CD4-positive, alpha-beta memory T cell (primary cell): ENCODE measurements around the gene TDRD9. TPM values are rescaled to one million over a fixed set of nuclear protein-coding genes. Genes with fewer than 3 reads are reported as not detected.

Experiments
- CTCF ChIA-PET: fragments of 350-600 bp; sonication (Branson Sonifier 250); formaldehyde crosslinking; loops from one replicate; lab custom pipeline; 2021; ENCODE audit warnings: inconsistent platforms; ENCODE audit not compliant: partially characterized antibody; lab: Charles Lee
- POLR2A ChIA-PET: fragments of 350-600 bp; sonication (Branson Sonifier 250); formaldehyde crosslinking; loops from one replicate; lab custom pipeline; 2021; ENCODE audit not compliant: partially characterized antibody; lab: Charles Lee
- DNase-seq, 5 donors: peaks; one replicate each; pipeline versions ENCODE4 v3.0.0 to v3.0.0-alpha.2; 2020 to 2022; ENCODE audit warnings: mixed read lengths in 1 of 5
- H3K27ac ChIP-seq: one replicate; pipeline ENCODE4 v1.7.0; 2013; ENCODE audit warnings: low read depth, low read length
- H3K27me3 ChIP-seq: 2 replicates; pipeline ENCODE4 v1.7.0; 2013; ENCODE audit warnings: mild to moderate bottlenecking, low read length, moderate library complexity; ENCODE audit not compliant: insufficient read depth
- H3K36me3 ChIP-seq: 2 replicates; pipeline ENCODE4 v1.7.0; 2013; ENCODE audit warnings: mild to moderate bottlenecking, low read length, moderate library complexity; ENCODE audit not compliant: insufficient read depth
- H3K4me1 ChIP-seq: 2 replicates; pipeline ENCODE4 v1.7.0; 2013; ENCODE audit warnings: mild to moderate bottlenecking, low read length, moderate library complexity; ENCODE audit not compliant: insufficient read depth
- H3K4me3 ChIP-seq, 2 donors: one replicate each; pipeline ENCODE4 v1.7.0; 2013; ENCODE audit warnings: low read length in 2 of 2, mild to moderate bottlenecking in 1 of 2
- H3K9me3 ChIP-seq, 2 donors: one replicate each; pipeline ENCODE4 v1.7.0; 2013; ENCODE audit warnings: low read length in 2 of 2, control low read depth in 1 of 2; ENCODE audit not compliant: control insufficient read depth in 1 of 2
- H3K27ac Mint-ChIP-seq, 7 donors: one replicate each; pipeline ENCODE4 v1.8.0; 2020 to 2021; ENCODE audit warnings: mixed read lengths in 7 of 7, mild to moderate bottlenecking in 6 of 7, inconsistent platforms in 3 of 7, moderate library complexity in 3 of 7
- H3K27me3 Mint-ChIP-seq, 2 donors: one replicate each; pipeline ENCODE4 v1.8.0; 2020 to 2021; ENCODE audit warnings: mixed read lengths in 2 of 2
- H3K36me3 Mint-ChIP-seq, 2 donors: one replicate each; pipeline ENCODE4 v1.8.0; 2020 to 2021; ENCODE audit warnings: mixed read lengths in 2 of 2, inconsistent platforms in 1 of 2, mild to moderate bottlenecking in 1 of 2
- H3K4me1 Mint-ChIP-seq, 4 donors: one replicate each; pipeline ENCODE4 v1.8.0; 2020 to 2021; ENCODE audit warnings: mixed read lengths in 4 of 4, mild to moderate bottlenecking in 1 of 4
- H3K4me3 Mint-ChIP-seq, 8 donors: one replicate each; pipeline ENCODE4 v1.8.0; 2020 to 2021; ENCODE audit warnings: mixed read lengths in 8 of 8, mild to moderate bottlenecking in 7 of 8, moderate library complexity in 6 of 8, inconsistent platforms in 3 of 8
- H3K9me3 Mint-ChIP-seq, 8 donors: one replicate each; pipeline ENCODE4 v1.8.0; 2020 to 2021; ENCODE audit warnings: mixed read lengths in 8 of 8, mild to moderate bottlenecking in 5 of 8, inconsistent platforms in 3 of 8, moderate library complexity in 1 of 8
- intact Hi-C: fragments of 100-400 bp; cut with micrococcal nuclease; formaldehyde crosslinking; loops from one replicate; pipeline ENCODE4 v1.15.1; 2023
- polyA plus RNA-seq, 2 donors: library from polyadenylated mRNA; unstranded; fragments of 300-500 nt; fragmentation: Illumina TruSeq; gene quantifications; one replicate each; pipeline ENCODE4 v1.2.3, GENCODE V29; 2021
- total RNA-seq, 2 experiments: library from RNA; stranded (reverse); gene quantifications; one replicate each; pipeline ENCODE4 v1.2.3, GENCODE V29; 2021

TDRD9 gene
- total and polyA plus RNA-seq, 4 experiments from 2014 or later: 0.28 to 1.2 (median 0.59) TPM

DNA sequence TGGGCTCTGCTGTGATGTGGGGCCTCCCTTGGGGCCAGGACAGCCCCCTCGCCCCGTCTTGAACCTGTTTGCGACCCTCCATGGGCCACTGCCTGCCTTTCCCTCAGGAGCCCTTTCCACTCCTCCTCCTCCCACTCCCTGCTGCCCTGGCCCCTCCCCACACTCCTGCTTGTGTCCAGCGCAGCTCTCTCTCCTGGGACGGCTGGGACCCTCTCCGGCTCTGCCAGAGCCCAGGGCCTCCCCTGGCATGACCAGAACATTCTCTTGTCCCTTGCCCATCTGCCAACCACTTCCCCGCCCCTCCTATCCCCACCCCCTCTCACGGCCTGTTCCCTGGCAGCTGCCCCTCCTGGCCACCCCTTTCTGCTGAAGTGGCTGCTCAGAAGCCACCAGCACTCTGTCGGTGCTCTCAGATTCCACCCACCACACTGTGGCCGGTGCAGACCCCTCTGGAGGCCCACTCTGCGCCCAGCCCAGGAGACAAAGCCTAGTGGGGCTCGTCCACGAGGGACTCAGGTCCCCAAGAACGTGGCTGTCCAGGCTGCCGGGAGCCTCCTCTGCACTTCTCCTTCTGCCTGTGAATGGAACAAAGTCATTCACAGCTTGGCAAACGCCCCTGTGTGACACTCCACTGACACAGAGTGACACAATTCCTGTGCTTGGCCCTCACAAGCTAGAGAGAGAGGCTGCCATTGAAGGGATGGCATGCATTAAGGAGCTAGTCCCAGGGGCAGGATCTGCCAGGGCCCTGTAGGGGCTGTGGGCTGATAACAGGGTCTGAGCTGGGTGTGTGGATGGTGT lies 158.6 kb downstream of the TDRD9 start:
- Mint-ChIP-seq H3K36me3 (no peaks in the 10 kb centered on the region), H3K27ac (no peak overlapping the region), H3K27me3 (peaks cover 7 to 9% of the 10 kb centered on the region in 2 donors), H3K4me1 (peaks cover 0 to 6% (median 0%) of the 10 kb centered on the region in 4 donors), H3K9me3 (peaks cover 0 to 5% (median 0%) of the 10 kb centered on the region in 8 donors), H3K4me3 (peak overlapping the region in 2 of 8 donors; percentile 31 to 46)
- Histone ChIP-seq H3K36me3 (no peaks in the 10 kb centered on the region), H3K9me3 (no peaks in the 10 kb centered on the region), H3K27me3 (peaks cover 5% of the 10 kb centered on the region), H3K4me1 (no peaks in the 10 kb centered on the region), H3K4me3 (no peak overlapping the region), H3K27ac (no peak overlapping the region)
- DNase-seq: no peak
- POLR2A ChIA-PET: no interaction called here
- intact Hi-C loops: no loop called here
- CTCF ChIA-PET: interaction anchor here (2.5 kb wide), 1 partner anchor 9 kb away, joined by 15 read pairs; no protein-coding TSS in a partner anchor

DNA sequence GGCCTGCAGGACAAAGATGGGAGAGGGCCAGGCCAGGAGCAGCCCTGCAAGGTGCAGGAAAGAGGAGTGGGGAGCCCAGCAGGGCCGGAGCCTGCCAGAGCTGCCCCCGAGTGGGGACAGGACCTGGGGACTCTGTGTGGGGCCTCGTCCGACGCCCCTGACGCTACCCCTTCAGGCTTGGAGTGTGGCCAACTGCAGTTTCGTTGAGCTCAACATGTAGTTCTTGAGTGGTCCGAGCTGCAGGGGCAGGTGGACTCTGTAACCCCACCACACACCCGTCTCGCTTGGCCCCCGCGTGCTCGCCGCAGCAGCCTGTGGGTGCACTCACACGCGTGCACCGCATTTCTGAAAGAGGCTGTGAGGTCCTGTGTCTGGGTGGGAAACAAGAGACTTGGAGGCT lies 159.2 kb downstream of the TDRD9 start:
- H3K27me3 ChIP-seq: peaks cover 5% of the 10 kb centered on the region
- H3K27ac ChIP-seq: no peak overlapping the region
- POLR2A ChIA-PET: no interaction called here
- Mint-ChIP-seq H3K27me3 (peaks cover 7 to 9% of the 10 kb centered on the region in 2 donors), H3K27ac (no peak overlapping the region), H3K36me3 (no peaks in the 10 kb centered on the region), H3K9me3 (peaks cover 0 to 4% (median 0%) of the 10 kb centered on the region in 8 donors), H3K4me3 (peak overlapping the region in 1 of 8 donors; percentile 31), H3K4me1 (peaks cover 0 to 6% (median 0%) of the 10 kb centered on the region in 4 donors)
- no peak overlapping the region for H3K4me3 ChIP-seq
- CTCF ChIA-PET: interaction anchor here (2.5 kb wide), 1 partner anchor 10 kb away, joined by 15 read pairs; no protein-coding TSS in a partner anchor
- H3K4me1 ChIP-seq: no peaks in the 10 kb centered on the region
- H3K36me3 ChIP-seq: no peaks in the 10 kb centered on the region
- no peaks in the 10 kb centered on the region for H3K9me3 ChIP-seq
- DNase-seq: no peak
- intact Hi-C loops: no loop called here

DNA sequence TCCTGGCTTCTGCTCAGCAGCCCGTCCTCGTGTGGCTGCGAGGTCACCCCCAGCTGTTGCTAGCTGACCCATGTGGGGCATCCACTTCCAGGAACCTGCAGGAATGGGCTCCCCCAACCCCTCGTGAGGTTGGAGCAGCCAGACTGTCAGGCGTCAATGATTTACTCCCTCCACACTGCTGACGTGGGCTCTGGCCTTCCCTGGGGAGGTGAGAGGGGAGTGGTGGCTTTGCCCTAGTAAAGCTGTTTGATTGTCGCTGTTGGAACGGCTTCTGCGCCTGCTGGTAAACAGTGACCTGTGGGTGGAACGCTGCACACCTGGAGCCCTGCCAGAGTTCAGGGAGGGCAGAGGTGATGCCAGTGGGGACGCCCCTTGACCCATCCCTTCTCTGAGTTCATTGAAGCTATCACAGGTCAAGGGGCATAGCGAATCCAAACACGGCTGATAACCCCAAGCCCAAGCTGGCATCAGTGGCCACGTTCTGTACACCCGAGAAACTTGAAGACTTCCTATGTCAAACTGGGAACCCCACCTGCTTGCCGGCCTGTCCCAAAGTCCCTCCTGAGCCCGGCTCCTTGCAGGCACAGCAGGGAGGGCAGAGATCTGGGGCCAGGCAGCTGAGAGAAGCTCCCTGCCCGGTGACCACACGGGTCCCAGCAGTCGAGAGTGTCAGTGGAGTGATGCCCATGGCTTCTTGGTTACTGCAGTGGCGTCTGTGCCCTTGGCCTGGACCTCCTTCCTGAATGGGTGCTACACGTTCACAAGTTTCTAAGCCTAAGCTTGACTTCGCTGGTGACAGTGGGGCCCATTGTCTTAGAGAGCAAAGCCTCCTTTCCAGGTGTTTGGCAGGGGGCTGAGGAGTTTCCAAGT lies 160.0 kb downstream of the TDRD9 start:
- intact Hi-C loops: no loop called here
- no peak overlapping the region for H3K27ac Mint-ChIP-seq
- CTCF ChIA-PET: interaction anchor here (2.5 kb wide), 1 partner anchor 11 kb away, joined by 15 read pairs; no protein-coding TSS in a partner anchor

DNA sequence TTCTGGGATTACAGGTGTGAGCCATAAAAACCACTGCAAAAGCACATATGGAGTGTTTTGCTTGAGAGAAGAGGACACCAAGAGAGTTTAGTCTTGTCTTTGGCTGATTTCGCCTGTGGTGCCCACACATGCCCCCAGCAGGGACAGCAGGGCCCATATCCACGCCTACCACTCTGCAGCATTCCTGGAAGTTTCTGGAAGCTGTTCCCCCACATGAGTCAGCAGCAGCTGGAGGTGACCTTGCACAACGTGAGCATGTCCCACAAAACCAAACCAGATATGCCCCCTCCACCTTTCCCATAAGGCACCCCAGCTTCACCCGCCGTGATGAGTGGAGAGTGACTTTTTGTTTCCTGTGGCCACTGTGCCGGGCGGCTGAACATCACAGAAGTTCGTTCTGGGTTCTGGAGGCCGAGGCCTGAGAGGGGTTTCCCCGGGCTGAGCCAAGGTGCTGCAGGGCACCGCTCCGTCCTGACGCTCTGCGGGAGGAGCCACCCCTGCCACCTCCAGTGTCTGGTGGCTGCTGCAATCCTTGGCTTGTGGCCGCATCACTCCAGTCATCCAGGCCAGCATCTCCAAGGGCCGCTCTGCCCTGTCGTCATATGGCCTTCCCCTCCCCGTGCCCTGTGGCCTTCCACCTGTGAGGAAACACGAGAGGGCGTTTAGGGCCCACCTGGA lies 162.0 kb downstream of the TDRD9 start:
- Mint-ChIP-seq H3K36me3 (no peaks in the 10 kb centered on the region), H3K9me3 (peaks cover 0 to 2% (median 0%) of the 10 kb centered on the region in 8 donors), H3K27ac (no peak overlapping the region), H3K4me3 (no peak overlapping the region), H3K27me3 (peaks cover 1 to 6% of the 10 kb centered on the region in 2 donors), H3K4me1 (peaks cover 3 to 5% (median 4%) of the 10 kb centered on the region in 4 donors)
- POLR2A ChIA-PET: no interaction called here
- Histone ChIP-seq H3K36me3 (no peaks in the 10 kb centered on the region), H3K4me3 (no peak overlapping the region), H3K27ac (no peak overlapping the region), H3K27me3 (peaks cover 5% of the 10 kb centered on the region), H3K9me3 (no peaks in the 10 kb centered on the region), H3K4me1 (peaks cover 8% of the 10 kb centered on the region)
- CTCF ChIA-PET: no interaction called here
- no peak for DNase-seq
- intact Hi-C loops: no loop called here

More for the DNA sequence above, 160.0 kb downstream of the TDRD9 start:
- Histone ChIP-seq H3K4me1 (no peaks in the 10 kb centered on the region), H3K27me3 (peaks cover 5% of the 10 kb centered on the region), H3K27ac (no peak overlapping the region), H3K36me3 (no peaks in the 10 kb centered on the region), H3K9me3 (no peaks in the 10 kb centered on the region), H3K4me3 (no peak overlapping the region)
- DNase-seq: no peak
- POLR2A ChIA-PET: no interaction called here
- peaks cover 7 to 9% of the 10 kb centered on the region in 2 donors for H3K27me3 Mint-ChIP-seq
- peaks cover 0 to 6% (median 0%) of the 10 kb centered on the region in 4 donors for H3K4me1 Mint-ChIP-seq
- H3K36me3 Mint-ChIP-seq: no peaks in the 10 kb centered on the region
- peaks cover 0 to 4% (median 0%) of the 10 kb centered on the region in 8 donors for H3K9me3 Mint-ChIP-seq
- H3K4me3 Mint-ChIP-seq: no peak overlapping the region

DNA sequence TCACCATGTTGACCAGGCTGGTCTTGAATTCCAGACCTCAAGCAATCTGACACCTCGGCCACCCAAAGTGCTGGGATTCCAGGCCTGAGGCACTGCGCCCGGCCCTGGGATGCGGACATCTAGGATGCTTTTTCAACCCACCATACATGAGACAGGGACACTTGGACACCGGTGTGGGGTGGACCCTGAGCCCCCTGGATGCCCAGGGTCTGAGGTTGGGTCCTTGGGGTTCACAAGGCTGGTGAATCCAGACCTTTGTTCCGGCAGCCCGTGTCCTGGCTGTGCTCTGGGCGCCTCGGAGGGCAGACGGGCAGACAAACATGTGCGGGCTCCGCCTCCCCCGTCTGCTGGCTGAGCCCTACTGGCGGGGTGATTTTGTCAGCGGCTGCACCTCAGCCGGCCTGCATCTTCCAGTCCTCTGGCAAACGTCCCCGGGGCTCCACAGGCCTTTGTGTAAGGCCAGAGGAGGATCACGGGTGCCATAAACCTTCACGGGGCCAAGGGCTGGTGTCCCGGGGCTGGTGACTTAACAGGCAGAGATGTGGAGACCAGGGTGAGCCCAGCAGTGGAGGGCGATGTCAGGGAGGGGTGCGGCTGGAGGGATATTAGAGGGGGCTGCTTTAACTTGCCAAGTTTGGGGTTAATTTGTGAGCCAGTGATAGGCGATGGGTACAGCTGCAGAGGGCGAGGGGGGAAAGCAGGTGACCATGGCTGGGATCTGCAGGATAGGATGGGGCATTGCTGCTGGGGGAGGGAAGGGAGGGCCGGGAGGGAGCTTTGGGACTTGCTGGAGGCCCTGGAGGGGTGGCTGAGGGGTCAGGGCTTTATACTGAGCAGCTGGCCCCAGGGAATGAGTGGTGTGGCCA lies 163.0 kb downstream of the TDRD9 start:
- no peak overlapping the region for H3K27ac Mint-ChIP-seq
- Histone ChIP-seq H3K27ac (no peak overlapping the region), H3K36me3 (no peaks in the 10 kb centered on the region), H3K4me3 (no peak overlapping the region), H3K4me1 (peaks cover 8% of the 10 kb centered on the region), H3K9me3 (no peaks in the 10 kb centered on the region), H3K27me3 (no peaks in the 10 kb centered on the region)
- no peaks in the 10 kb centered on the region for H3K36me3 Mint-ChIP-seq
- peaks cover 4 to 5% (median 4%) of the 10 kb centered on the region in 4 donors for H3K4me1 Mint-ChIP-seq
- peaks cover under 1 to 6% of the 10 kb centered on the region in 2 donors for H3K27me3 Mint-ChIP-seq
- H3K9me3 Mint-ChIP-seq: peaks cover 0 to 2% (median 0%) of the 10 kb centered on the region in 8 donors
- intact Hi-C loops: no loop called here
- H3K4me3 Mint-ChIP-seq: no peak overlapping the region
- DNase-seq: no peak
- ChIA-PET POLR2A (no interaction called here), CTCF (interaction anchor here (4.6 kb wide), 1 partner anchor 14 kb away, joined by 31 read pairs; no protein-coding TSS in a partner anchor)

DNA sequence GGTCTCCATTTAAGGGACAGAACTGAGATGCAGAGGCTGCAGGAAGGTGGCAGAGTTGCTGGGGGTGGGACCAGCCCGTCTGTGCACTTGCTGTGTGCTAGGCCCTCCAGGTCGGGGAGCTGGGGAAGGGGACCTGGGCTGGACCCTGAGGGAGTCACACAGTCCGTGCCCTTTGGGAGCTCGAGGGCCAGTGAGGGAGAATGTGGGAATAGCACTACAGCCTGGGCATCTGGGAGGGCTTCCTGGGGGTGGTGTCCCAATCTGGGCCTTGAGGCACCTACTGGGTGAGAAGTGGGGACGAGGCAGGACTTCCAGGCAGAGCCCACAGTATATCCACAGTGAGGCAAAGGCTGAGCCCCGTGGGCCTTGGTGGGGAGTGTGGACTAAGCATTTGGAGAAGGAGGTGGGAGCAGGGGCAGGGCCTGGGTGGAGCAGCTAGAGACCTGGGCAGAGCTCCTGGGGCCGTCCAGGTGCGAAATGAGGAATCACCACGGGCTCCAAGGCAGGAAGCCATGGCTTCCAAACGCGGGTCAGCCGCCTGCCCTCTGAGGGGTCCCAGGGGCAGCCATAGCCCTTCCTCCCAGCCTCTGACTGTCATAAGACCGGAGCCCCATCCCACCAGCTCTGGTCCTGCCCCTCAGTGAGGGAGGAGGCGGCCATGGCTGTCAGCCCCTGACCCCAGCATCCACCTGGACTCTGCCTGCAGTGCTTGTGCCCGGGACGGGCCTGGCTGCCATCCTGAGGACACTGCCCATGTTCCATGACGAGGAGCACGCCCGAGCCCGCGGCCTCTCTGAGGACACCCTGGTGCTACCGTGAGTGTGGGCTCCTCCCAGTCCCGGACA lies 163.9 kb downstream of the TDRD9 start:
- no peak for DNase-seq
- intact Hi-C loops: no loop called here

More for the DNA sequence above, 163.9 kb downstream of the TDRD9 start:
- Mint-ChIP-seq H3K4me1 (peaks cover 4 to 5% (median 4%) of the 10 kb centered on the region in 4 donors), H3K27ac (no peak overlapping the region), H3K9me3 (peaks cover 0 to 2% (median 0%) of the 10 kb centered on the region in 8 donors), H3K36me3 (no peaks in the 10 kb centered on the region), H3K4me3 (no peak overlapping the region), H3K27me3 (peaks cover 0 to 5% of the 10 kb centered on the region in 2 donors)
- H3K4me1 ChIP-seq: peaks cover 8% of the 10 kb centered on the region
- no peaks in the 10 kb centered on the region for H3K36me3 ChIP-seq
- H3K9me3 ChIP-seq: no peaks in the 10 kb centered on the region
- H3K27me3 ChIP-seq: no peaks in the 10 kb centered on the region
- ChIA-PET POLR2A (no interaction called here), CTCF (interaction anchor here (4.6 kb wide), 1 partner anchor 15 kb away, joined by 31 read pairs; no protein-coding TSS in a partner anchor)
- H3K27ac ChIP-seq: no peak overlapping the region
- H3K4me3 ChIP-seq: no peak overlapping the region
